Mesendoderm (in vitro differentiated cells): Measurements from ENCODE around the gene SRXN1.
"Not testable (repeated sequence)": the region's sequence is repeated elsewhere in the genome, so short reads cannot be mapped to it uniquely, and the experiment has no call there.

Source experiments
- DNase-seq: peaks from one replicate; pipeline ENCODE4 v3.0.0; 2013
- H2AK5ac ChIP-seq: 2 replicates; pipeline ENCODE4 v1.6.1; 2013; ENCODE audit warnings: low read length, inconsistent platforms
- H2BK120ac ChIP-seq: 2 replicates; pipeline ENCODE4 v1.6.1; 2013; ENCODE audit warnings: low read depth, mild to moderate bottlenecking, low read length, moderate library complexity, mixed read lengths
- H2BK15ac ChIP-seq: replicated peaks from 2 replicates; pipeline ENCODE4 v1.6.1; 2013; ENCODE audit warnings: low read depth, mild to moderate bottlenecking, moderate library complexity
- H2BK5ac ChIP-seq: 2 replicates; pipeline ENCODE4 v1.6.1; 2013; ENCODE audit warnings: low read length, inconsistent platforms
- H3K18ac ChIP-seq: 2 replicates; pipeline ENCODE4 v1.6.1; 2013; ENCODE audit warnings: mild to moderate bottlenecking, low read length, mixed read lengths
- H3K23ac ChIP-seq: one replicate; pipeline ENCODE4 v1.6.1; 2013; ENCODE audit warnings: low read length
- H3K27ac ChIP-seq: 2 replicates; pipeline ENCODE4 v1.5.1; 2013; ENCODE audit warnings: low read depth, mild to moderate bottlenecking, inconsistent platforms, low read length, moderate library complexity
- H3K27me3 ChIP-seq: 2 replicates; pipeline ENCODE4 v1.6.1; 2013; ENCODE audit warnings: low read length, control low read depth, mild to moderate bottlenecking, inconsistent platforms; ENCODE audit not compliant: insufficient read depth, poor library complexity
- H3K36me3 ChIP-seq: 2 replicates; pipeline ENCODE4 v1.6.1; 2013; ENCODE audit warnings: low read length, inconsistent platforms; ENCODE audit not compliant: control insufficient read depth, insufficient read depth
- H3K4ac ChIP-seq: one replicate; pipeline ENCODE4 v1.6.1; 2013; ENCODE audit warnings: low read depth, mild to moderate bottlenecking, low read length, moderate library complexity
- H3K4me1 ChIP-seq: 2 replicates; pipeline ENCODE4 v1.6.1; 2013; ENCODE audit warnings: low read depth, low read length, inconsistent platforms; ENCODE audit not compliant: control insufficient read depth
- H3K4me2 ChIP-seq: 2 replicates; pipeline ENCODE4 v1.6.1; 2013; ENCODE audit warnings: low read length
- H3K4me3 ChIP-seq: 2 replicates; pipeline ENCODE4 v1.5.1; 2013; ENCODE audit warnings: mild to moderate bottlenecking, low read length
- H3K56ac ChIP-seq: one replicate; pipeline ENCODE4 v1.6.1; 2013; ENCODE audit warnings: low read length
- H3K79me1 ChIP-seq: 2 replicates; pipeline ENCODE4 v1.6.1; 2013; ENCODE audit warnings: low read length, inconsistent platforms
- H3K79me2 ChIP-seq: 2 replicates; pipeline ENCODE4 v1.6.1; 2013; ENCODE audit warnings: mild to moderate bottlenecking, low read length; ENCODE audit not compliant: control insufficient read depth, insufficient read depth
- H3K9ac ChIP-seq: 2 replicates; pipeline ENCODE4 v1.6.1; 2013; ENCODE audit warnings: low read length, inconsistent platforms
- H4K5ac ChIP-seq: one replicate; pipeline ENCODE4 v1.6.1; 2013; ENCODE audit warnings: low read length
- H4K8ac ChIP-seq: one replicate; pipeline ENCODE4 v1.6.1; 2013; ENCODE audit warnings: low read depth, mild to moderate bottlenecking, control low read depth, low read length, moderate library complexity
- WGBS: extraction: QIAGEN DNeasy Blood & Tissue Kit; methylation state at CpG from one replicate; pipeline ENCODE4 v1.1.7; 2013; ENCODE audit warnings: low lambda C conversion rate, missing lambda C conversion rate; ENCODE audit not compliant: insufficient coverage; ENCODE audit errors: extremely low coverage; 5-methylcytosine and 5-hydroxymethylcytosine counted together

SRXN1 gene

GRCh38 chr20:646107-646867 lies 6.7 kb downstream of the SRXN1 start:
- no peak overlapping the region for H3K4me3 ChIP-seq
- no peaks in the 10 kb centered on the region for H3K79me1 ChIP-seq
- H3K56ac ChIP-seq = no peak overlapping the region
- no peak overlapping the region for H3K9ac ChIP-seq
- no peak overlapping the region for H3K27ac ChIP-seq
- peaks cover 3% of the 10 kb centered on the region for H3K36me3 ChIP-seq
- H4K5ac ChIP-seq = no peak overlapping the region
- H3K23ac ChIP-seq = no peak overlapping the region
- H3K79me2 ChIP-seq = no peaks in the 10 kb centered on the region
- no peak overlapping the region for H3K18ac ChIP-seq
- H2BK15ac ChIP-seq = no peak overlapping the region
- no peak overlapping the region for H3K4me2 ChIP-seq
- H4K8ac ChIP-seq = no peak overlapping the region
- no peak overlapping the region for H2BK5ac ChIP-seq
- no peak overlapping the region for H2AK5ac ChIP-seq
- H3K4me1 ChIP-seq = no peaks in the 10 kb centered on the region
- H3K4ac ChIP-seq = no peak overlapping the region
- no CpG with 5 or more reads among the region's 10 CpGs for WGBS
- no peak for DNase-seq
- H3K27me3 ChIP-seq = no peaks in the 10 kb centered on the region
- H2BK120ac ChIP-seq = no peak overlapping the region

DNA sequence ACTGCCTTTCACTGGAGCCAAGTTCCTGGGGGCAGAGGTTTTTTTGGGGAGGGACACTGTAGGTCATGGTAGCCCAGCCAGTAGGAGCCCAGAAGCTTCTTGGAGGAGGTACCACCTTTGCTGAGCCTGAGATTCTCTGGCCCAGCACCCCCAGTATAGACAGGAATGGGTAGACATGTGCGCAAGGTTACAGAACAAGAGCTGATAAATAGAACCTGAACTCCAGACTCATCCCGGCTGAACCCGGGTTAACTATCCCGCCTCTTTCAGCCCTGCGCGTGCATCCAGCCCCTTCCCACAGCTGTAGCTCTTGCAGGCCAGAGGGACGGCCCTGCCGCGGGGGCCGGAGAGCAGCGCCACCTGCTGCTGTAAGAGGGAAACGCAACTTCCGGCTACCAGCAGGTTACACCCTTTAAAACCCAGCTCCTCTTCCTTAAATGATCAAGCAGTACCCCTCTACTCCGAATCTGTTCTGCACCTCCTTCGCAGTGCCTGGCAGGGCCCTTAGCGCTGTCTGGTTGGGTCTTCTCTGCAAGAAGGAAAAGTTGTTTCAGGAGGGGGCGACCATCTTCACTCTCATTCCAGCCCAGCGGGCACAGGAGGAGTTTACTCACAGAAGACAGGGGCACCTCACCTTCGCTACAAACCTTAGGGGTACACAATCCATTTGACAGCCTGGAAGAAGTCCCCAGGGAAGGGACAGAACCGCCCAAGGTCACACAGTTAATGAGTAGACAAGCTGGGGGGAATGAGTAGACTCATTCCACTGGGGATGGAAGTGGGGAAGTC lies 7.5 kb downstream of the SRXN1 start:
- H3K4me1 ChIP-seq = no peaks in the 10 kb centered on the region
- WGBS = no CpG with 5 or more reads among the region's 20 CpGs
- no peaks in the 10 kb centered on the region for H3K79me2 ChIP-seq
- no peak overlapping the region for H2BK5ac ChIP-seq
- H4K8ac ChIP-seq = no peak overlapping the region
- no peak overlapping the region for H2BK120ac ChIP-seq
- H3K36me3 ChIP-seq = peaks cover 3% of the 10 kb centered on the region
- no peak overlapping the region for H3K4ac ChIP-seq
- H3K23ac ChIP-seq = no peak overlapping the region
- peak; percentile 86 for DNase-seq
- H3K18ac ChIP-seq = no peak overlapping the region
- no peak overlapping the region for H3K4me2 ChIP-seq
- H3K27me3 ChIP-seq = no peaks in the 10 kb centered on the region
- H3K4me3 ChIP-seq = no peak overlapping the region
- no peak overlapping the region for H2AK5ac ChIP-seq
- H3K56ac ChIP-seq = peak overlapping the region; percentile 65
- no peak overlapping the region for H3K9ac ChIP-seq
- H2BK15ac ChIP-seq = no peak overlapping the region
- H3K27ac ChIP-seq = no peak overlapping the region
- no peak overlapping the region for H4K5ac ChIP-seq
- H3K79me1 ChIP-seq = no peaks in the 10 kb centered on the region

GRCh38 chr20:644692-645317 lies 8.2 kb downstream of the SRXN1 start:
- H3K4me3 ChIP-seq = no peak overlapping the region
- no peak overlapping the region for H3K9ac ChIP-seq
- H3K56ac ChIP-seq = no peak overlapping the region
- H3K23ac ChIP-seq = no peak overlapping the region
- H3K36me3 ChIP-seq = peaks cover 3% of the 10 kb centered on the region
- H3K79me1 ChIP-seq = no peaks in the 10 kb centered on the region
- DNase-seq = no peak
- no peak overlapping the region for H4K5ac ChIP-seq
- WGBS = no CpG with 5 or more reads among the region's 11 CpGs
- H3K4me1 ChIP-seq = no peaks in the 10 kb centered on the region
- H4K8ac ChIP-seq = no peak overlapping the region
- H2BK15ac ChIP-seq = no peak overlapping the region
- H3K27me3 ChIP-seq = no peaks in the 10 kb centered on the region
- no peak overlapping the region for H3K27ac ChIP-seq
- no peak overlapping the region for H2BK5ac ChIP-seq
- no peak overlapping the region for H3K4ac ChIP-seq
- H3K79me2 ChIP-seq = no peaks in the 10 kb centered on the region
- H3K4me2 ChIP-seq = no peak overlapping the region
- no peak overlapping the region for H3K18ac ChIP-seq
- no peak overlapping the region for H2AK5ac ChIP-seq
- no peak overlapping the region for H2BK120ac ChIP-seq

DNA sequence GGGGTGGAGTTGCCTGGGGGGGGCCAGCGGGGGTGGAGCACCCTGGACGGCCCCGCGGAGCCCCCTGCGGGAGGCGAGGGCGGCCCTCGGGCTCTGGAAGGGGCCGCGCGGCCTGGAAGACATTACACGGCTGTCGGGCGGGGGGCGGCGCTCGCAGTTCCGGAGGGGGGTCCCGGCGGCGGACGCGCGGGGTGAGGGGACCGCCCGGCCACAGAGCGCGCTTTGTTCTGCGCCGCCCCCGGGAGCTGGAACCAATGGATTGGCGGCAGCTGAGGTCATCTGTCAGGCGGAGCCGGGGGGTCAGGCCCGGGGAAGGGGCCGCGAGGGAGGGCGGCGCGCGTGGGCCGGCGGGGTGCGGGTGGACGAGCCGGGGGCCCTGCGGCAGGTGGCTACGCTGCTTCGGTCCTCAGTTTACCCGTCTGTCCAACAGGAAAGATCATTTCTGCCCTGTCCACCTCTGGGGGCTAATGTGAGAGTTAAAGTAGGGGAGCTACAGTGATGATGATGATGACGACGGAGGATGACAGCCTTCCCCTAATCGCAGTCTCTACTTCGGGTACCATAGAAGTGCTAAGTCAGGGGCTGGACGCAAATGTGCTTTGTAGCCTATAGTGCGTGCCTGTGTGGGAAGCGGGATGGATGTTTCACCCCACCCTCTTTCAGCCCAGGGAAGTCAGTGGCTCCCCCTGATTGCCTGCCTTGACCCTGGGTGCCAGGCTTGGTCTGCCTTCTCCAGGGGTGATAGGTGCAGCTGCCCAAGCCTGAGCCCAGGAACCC lies 10.4 kb downstream of the SRXN1 start:
- Histone ChIP-seq H2AK5ac (no peak overlapping the region), H4K5ac (no peak overlapping the region), H3K27ac (no peak overlapping the region), H3K9ac (no peak overlapping the region), H3K36me3 (no peaks in the 10 kb centered on the region), H3K4me2 (no peak overlapping the region), H2BK5ac (no peak overlapping the region), H3K4ac (no peak overlapping the region), H3K18ac (no peak overlapping the region), H3K4me1 (no peaks in the 10 kb centered on the region), H3K23ac (no peak overlapping the region), H3K79me2 (no peaks in the 10 kb centered on the region), H2BK120ac (no peak overlapping the region), H3K4me3 (no peak overlapping the region), H3K56ac (no peak overlapping the region), H3K27me3 (no peaks in the 10 kb centered on the region), H2BK15ac (no peak overlapping the region), H3K79me1 (no peaks in the 10 kb centered on the region), H4K8ac (no peak overlapping the region)
- no peak for DNase-seq
- WGBS = no CpG with 5 or more reads among the region's 57 CpGs

GRCh38 chr20:642013-642397 lies 11.0 kb downstream of the SRXN1 start:
- not testable (repeated sequence) for H3K18ac ChIP-seq, H3K23ac ChIP-seq, H2BK120ac ChIP-seq, DNase-seq, H3K79me2 ChIP-seq, H4K5ac ChIP-seq, H2AK5ac ChIP-seq, H2BK15ac ChIP-seq, H3K56ac ChIP-seq, H3K4me3 ChIP-seq, H3K27ac ChIP-seq, H3K36me3 ChIP-seq, H3K4me2 ChIP-seq, H3K27me3 ChIP-seq, H3K4me1 ChIP-seq, H3K9ac ChIP-seq, H4K8ac ChIP-seq, H3K4ac ChIP-seq, H2BK5ac ChIP-seq, H3K79me1 ChIP-seq
- WGBS = no CpG with 5 or more reads among the region's 13 CpGs
